Body of pancreas (tissue), 4 donors: ENCODE measurements around the gene MRPL22. TPM values are rescaled to one million over a fixed set of nuclear protein-coding genes. Genes with fewer than 3 reads are reported as not detected.

ENCODE experiments used
- ATAC-seq: fragments of 150-250 bp; one replicate; pipeline ENCODE4 v1.9.1; 2016
- DNase-seq, 4 donors: peaks; one replicate each; pipeline ENCODE4 v3.0.0-alpha.2; 2019
- H3K27ac ChIP-seq, 4 donors: fragments of 200-600 bp; sonication (generic); 1 replicate in 3 of 4; 2 replicates in 1 of 4; pipeline versions ENCODE4 v1.5.1 to v1.6.1; 2016 to 2019; ENCODE audit warnings: mild to moderate bottlenecking in 1 of 4, mixed read lengths in 1 of 4, moderate library complexity in 1 of 4
- H3K27me3 ChIP-seq, 2 donors: fragments of 200-600 bp; sonication (generic); one replicate each; pipeline ENCODE4 v1.6.0; 2016; ENCODE audit warnings: mild to moderate bottlenecking in 1 of 2
- H3K36me3 ChIP-seq, 2 donors: fragments of 200-600 bp; sonication (generic); replicated peaks in 1 of 2; 2 replicates each; pipeline ENCODE4 v1.5.1; 2016; ENCODE audit warnings: low read depth in 2 of 2; ENCODE audit not compliant: insufficient read depth in 1 of 2
- H3K4me1 ChIP-seq: fragments of 200-600 bp; sonication (generic); one replicate; pipeline ENCODE4 v1.6.0; 2016
- H3K4me3 ChIP-seq, 2 donors: fragments of 200-600 bp; sonication (generic); 1 replicate in 1 of 2; 2 replicates in 1 of 2; pipeline ENCODE4 v1.5.1; 2016 to 2019
- H3K9me3 ChIP-seq, 3 donors: fragments of 200-600 bp; sonication (generic); 1 replicate in 2 of 3; 2 replicates in 1 of 3; pipeline ENCODE4 v1.5.1; 2016
- CTCF ChIP-seq, 7 experiments: fragments of 450-650 bp in 4 of 7; fragments of 200-600 bp in 3 of 7; sonication (generic) in 3 of 7; IDR thresholded peaks; one replicate each; pipeline ENCODE4 v1.5.1; 2016 to 2019; ENCODE audit warnings: antibody characterized with exemption in 7 of 7
- POLR2A ChIP-seq, 3 donors: fragments of 450-650 bp; IDR thresholded peaks; one replicate each; pipeline ENCODE4 v1.6.1; 2016; ENCODE audit warnings: antibody characterized with exemption in 3 of 3, mild to moderate bottlenecking in 2 of 3
- WGBS, 2 donors: methylation state at CpG; one replicate each; pipeline ENCODE4 v1.1.5; 2017; 5-methylcytosine and 5-hydroxymethylcytosine counted together
- intact Hi-C: fragments of 100-400 bp; cut with DNase I; formaldehyde crosslinking; loops from one replicate; pipeline ENCODE4 v1.15.1; 2023
- total RNA-seq, 2 donors: library from RNA; depleted of rRNA; stranded (reverse); fragments of >200 nt; gene quantifications; one replicate each; pipeline ENCODE4 v1.1.0, GENCODE V29; 2016

Gene MRPL22
- total RNA-seq, 2 donors from 2014 or later: 3.9 to 18.5 TPM

GRCh38 chr5:154896562-154897165 is 44.2 kb upstream of the MRPL22 start:
- Histone ChIP-seq H3K4me3 (no peak overlapping the region), H3K4me1 (no peaks in the 10 kb centered on the region), H3K36me3 (peaks cover 11 to 24% of the 10 kb centered on the region in 2 donors), H3K9me3 (no peaks in the 10 kb centered on the region), H3K27me3 (no peaks in the 10 kb centered on the region), H3K27ac (no peak overlapping the region)
- intact Hi-C loops: no loop called here
- ATAC-seq: no peak
- no peak for TF ChIP-seq POLR2A (IDR thresholded peaks at IDR 0.05)
- no peak for TF ChIP-seq CTCF (IDR thresholded peaks at IDR 0.05)
- DNase-seq: no peak

- Histone ChIP-seq H3K4me3 (no peak overlapping the region), H3K9me3 (no peaks in the 10 kb centered on the region), H3K4me1 (no peaks in the 10 kb centered on the region), H3K27ac (no peak overlapping the region), H3K36me3 (peaks cover 11 to 30% of the 10 kb centered on the region in 2 donors), H3K27me3 (no peaks in the 10 kb centered on the region)
- TF ChIP-seq CTCF (IDR thresholded peaks at IDR 0.05) (no peak), POLR2A (IDR thresholded peaks at IDR 0.05) (no peak)
- intact Hi-C loops: no loop called here
- no peak for ATAC-seq
- DNase-seq: no peak
- 78 to 83% methylated on average over 4 of the region's 4 CpGs for WGBS, 2 donors
These were observed 42.7 kb upstream of the MRPL22 start for GRCh38 chr5:154898210-154898609.

GRCh38 chr5:154899151-154899816 is 41.6 kb upstream of the MRPL22 start:
- Histone ChIP-seq H3K4me1 (no peaks in the 10 kb centered on the region), H3K36me3 (peaks cover 5 to 28% of the 10 kb centered on the region in 2 donors), H3K4me3 (no peak overlapping the region), H3K27ac (no peak overlapping the region), H3K9me3 (no peaks in the 10 kb centered on the region), H3K27me3 (no peaks in the 10 kb centered on the region)
- WGBS, 2 donors: 88 to 91% methylated on average over 9 of the region's 9 CpGs
- no peak for ATAC-seq
- TF ChIP-seq POLR2A (IDR thresholded peaks at IDR 0.05): no peak
- TF ChIP-seq CTCF (IDR thresholded peaks at IDR 0.05): no peak
- no peak for DNase-seq
- intact Hi-C loops: no loop called here

- Histone ChIP-seq H3K4me1 (no peaks in the 10 kb centered on the region), H3K9me3 (no peaks in the 10 kb centered on the region), H3K4me3 (no peak overlapping the region), H3K27me3 (no peaks in the 10 kb centered on the region), H3K27ac (no peak overlapping the region), H3K36me3 (peaks cover 5 to 32% of the 10 kb centered on the region in 2 donors)
- TF ChIP-seq CTCF (IDR thresholded peaks at IDR 0.05): no peak
- TF ChIP-seq POLR2A (IDR thresholded peaks at IDR 0.05): no peak
- DNase-seq (no peak), ATAC-seq (no peak)
- WGBS, 2 donors: 83 to 87% methylated on average over 1 of the region's 1 CpG
- intact Hi-C loops: no loop called here
These were observed 40.8 kb upstream of the MRPL22 start for GRCh38 chr5:154900066-154900465.

GRCh38 chr5:154901276-154901675 is 39.6 kb upstream of the MRPL22 start:
- Histone ChIP-seq H3K27ac (no peak overlapping the region), H3K36me3 (peaks cover 5 to 30% of the 10 kb centered on the region in 2 donors), H3K9me3 (no peaks in the 10 kb centered on the region), H3K4me1 (no peaks in the 10 kb centered on the region), H3K4me3 (no peak overlapping the region), H3K27me3 (no peaks in the 10 kb centered on the region)
- no peak for TF ChIP-seq CTCF (IDR thresholded peaks at IDR 0.05)
- no peak for TF ChIP-seq POLR2A (IDR thresholded peaks at IDR 0.05)
- ATAC-seq: no peak
- intact Hi-C loops: no loop called here
- WGBS, 2 donors: 86 to 93% methylated on average over 2 of the region's 2 CpGs
- DNase-seq: no peak
